Endometrium (tissue), 2 donors: ENCODE measurements around the gene SIGLEC15.

ENCODE experiments used
- FAIRE-seq: peaks from 2 replicates; lab custom pipeline; 2012; peaks lifted over from hg19 to GRCh38; lab: Jason Lieb, UNC
- donor health status: control.
- donor health status: control.

The SIGLEC15 gene

DNA sequence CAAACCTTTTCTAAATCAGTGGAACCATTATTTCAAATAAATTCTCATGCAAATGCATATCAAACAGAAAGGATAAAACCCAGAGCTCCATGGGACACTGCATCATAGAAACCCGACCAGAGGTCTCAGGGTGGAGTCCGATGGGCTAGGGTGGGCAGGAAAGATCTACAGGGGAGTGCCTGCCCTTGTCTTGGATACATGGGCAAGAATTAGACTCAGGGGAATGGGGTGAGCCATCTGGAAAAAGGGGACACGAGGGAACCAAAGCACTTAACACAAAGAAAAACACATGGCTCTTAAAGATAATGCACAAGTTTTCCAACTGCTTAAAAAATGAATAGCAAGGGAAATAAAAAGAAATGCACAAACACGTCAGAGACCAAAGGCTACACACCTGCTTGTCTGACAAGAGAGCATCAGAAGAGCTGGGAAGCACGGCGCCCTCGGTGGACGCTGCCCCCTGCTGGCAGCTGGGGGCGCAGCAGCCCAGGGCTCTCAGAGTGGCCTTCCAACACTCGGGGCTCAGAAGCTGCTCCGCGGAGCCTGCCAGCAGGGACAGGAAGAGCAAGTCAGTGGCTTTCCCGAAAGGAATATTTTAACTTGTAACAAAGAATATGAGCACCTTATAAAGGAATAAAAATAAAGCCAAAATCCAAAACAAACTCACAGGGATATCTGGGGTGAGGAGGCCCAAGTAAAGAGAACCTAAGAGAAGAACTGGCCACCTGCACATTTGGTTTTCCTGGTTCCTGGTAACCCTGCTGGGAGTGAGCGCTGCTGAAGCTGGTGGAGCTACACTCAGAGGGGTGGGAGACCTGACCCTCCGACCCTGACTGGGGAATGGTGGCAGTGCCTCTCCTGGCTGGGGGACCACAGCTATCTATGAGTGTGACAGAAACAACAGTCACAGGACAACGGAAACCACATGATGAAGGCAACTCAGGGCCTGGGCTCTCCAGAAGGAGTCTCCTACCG, 54.5 kb downstream of the SIGLEC15 start:
- no peak for FAIRE-seq

DNA sequence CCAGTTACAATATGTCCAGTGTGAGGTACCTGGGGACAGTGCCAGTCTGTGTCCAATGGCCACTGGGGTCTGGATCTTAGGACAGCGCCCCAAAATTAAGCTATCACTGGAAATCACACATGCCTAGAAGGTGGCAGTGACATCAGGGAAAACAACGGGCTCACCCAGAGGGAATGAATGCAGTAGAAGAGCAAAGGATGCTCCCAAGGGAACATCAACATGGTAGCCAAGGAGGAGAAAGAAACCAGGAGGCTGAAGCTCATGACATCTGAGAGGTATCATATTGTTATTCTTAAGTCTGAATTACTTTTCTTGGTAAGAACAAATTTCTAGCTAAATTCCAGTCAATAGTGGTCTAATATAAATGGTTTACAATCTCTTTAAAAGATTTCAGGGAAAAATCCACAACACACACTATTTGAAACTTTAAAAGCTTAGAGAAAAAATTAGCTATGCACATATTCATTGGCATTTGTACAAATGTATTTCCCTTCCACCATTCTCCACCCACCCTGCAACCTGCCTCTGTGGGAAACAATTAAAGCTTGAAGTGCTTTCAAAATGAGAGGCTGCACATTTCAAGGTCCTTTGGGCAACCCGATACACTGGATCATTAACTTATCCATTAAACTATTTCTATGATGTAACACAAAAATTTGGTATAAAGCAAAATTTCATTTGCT, 55.5 kb downstream of the SIGLEC15 start:
- FAIRE-seq: no peak

DNA sequence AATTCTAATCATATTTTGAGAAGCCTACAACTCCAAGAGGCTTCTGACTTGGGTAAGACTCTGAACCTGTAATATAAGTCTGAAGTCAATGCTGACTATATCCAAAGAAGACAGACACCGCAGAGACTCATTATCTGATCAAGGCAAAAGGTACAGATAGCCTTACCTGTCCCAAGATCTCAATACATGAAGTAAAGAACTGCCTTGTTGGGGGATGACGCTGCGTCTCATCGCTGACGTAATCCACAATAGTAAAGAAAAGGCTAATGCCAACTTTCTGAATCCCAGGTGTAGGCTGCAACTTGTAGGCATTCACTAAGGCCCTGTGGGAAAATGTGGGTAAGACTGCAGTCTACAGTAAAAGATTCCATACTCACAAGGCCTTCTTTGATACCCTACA, 62.1 kb downstream of the SIGLEC15 start:
- FAIRE-seq: no peak

DNA sequence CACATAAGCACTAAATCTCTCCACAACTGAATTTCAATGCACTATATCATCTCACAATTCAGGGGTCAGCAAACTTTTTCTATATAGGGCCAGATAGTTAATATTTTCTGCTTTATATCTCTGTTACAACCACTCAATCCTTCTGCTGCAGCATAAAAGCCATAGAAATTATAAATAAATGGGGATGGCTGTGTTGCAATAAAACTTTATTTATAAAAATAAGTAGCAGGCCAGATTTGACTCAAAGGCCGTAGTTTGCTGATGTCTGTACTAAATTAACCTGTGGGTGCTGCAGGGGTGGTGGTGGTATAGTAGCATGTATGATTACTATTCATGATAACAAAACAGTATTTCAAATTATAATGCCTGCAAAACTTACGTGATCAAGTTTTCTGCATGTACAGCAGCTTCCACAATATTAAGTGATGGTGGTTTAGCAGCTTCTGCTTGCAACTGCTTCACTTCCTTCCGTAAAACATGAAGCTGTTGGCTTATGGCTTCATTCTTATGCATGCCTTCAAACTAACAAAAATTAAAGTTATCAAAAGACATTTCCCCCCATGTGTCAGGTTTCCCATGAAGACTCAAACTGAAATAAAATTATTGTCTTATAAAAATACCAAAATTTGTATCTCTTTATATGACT, 64.1 kb downstream of the SIGLEC15 start:
- no peak for FAIRE-seq

DNA sequence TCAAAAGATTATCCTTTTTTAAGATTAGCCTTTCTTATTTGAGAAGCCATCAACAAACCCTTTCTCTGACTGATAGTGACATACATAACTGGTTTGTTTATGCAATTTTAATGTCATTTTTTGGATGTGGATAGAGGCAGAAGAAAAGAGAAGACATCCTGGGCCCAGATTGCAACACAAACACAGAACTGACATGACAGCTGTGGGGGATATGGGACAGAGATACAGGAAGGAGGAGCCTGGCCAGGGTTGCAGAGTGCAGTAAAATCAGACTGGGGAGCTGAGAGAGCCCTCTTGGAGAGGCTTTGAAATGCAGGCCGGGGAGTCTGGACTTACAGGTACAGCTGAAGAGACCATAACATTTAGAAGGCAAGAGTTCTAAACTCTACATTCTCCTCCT, 65.1 kb downstream of the SIGLEC15 start:
- FAIRE-seq: no peak

DNA sequence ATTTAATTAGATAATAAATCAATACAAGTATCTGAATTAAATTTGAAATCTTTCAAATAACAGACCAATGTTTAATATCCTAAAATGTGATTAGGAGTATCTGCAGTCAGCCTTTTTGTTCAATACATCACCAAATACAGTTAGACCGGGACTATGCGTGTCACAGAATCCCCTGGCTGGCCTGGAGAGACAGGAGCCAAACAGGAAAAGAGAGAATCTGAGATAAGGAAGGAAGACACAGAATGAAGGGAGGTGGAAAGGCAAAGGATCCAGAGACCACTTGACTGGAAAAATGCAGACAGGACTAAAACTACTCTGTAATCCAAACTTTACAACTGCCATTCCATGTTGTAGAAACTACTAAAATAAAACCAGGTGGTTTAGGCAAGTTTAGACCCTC, 66.3 kb downstream of the SIGLEC15 start:
- no peak for FAIRE-seq
